ENCODE results near the gene TEAD4.

GRCh38 chr12:2949411-2949810 is 9.8 kb upstream of the TEAD4 start:
- TF ChIP-seq CTCF (IDR thresholded peaks at IDR 0.05) (no peak), ZFX (IDR thresholded peaks at IDR 0.05; ENCODE audit: borderline replicate concordance) (no peak)

Measured in 22Rv1 (cell line).